Large intestine (tissue), 3 donors: ENCODE data around the gene NKIRAS2. TPM values are rescaled to one million over a fixed set of nuclear protein-coding genes. Genes with fewer than 3 reads are reported as not detected.

ENCODE experiments used
- DNase-seq, 2 donors: peaks; one replicate each; pipeline versions ENCODE4 v3.0.0 to v3.0.0-alpha.2; 2013
- H3K27ac ChIP-seq: one replicate; pipeline ENCODE4 v1.5.1; 2013; ENCODE audit warnings: low read length
- H3K27me3 ChIP-seq: 2 replicates; pipeline ENCODE4 v1.6.1; 2013; ENCODE audit warnings: low read length; ENCODE audit not compliant: control insufficient read depth, insufficient read depth
- H3K36me3 ChIP-seq: 2 replicates; pipeline ENCODE4 v1.6.1; 2013; ENCODE audit warnings: low read length; ENCODE audit not compliant: control insufficient read depth, insufficient read depth
- H3K4me1 ChIP-seq: one replicate; pipeline ENCODE4 v1.6.1; 2013; ENCODE audit warnings: low read length; ENCODE audit not compliant: control insufficient read depth, insufficient read depth
- H3K4me3 ChIP-seq: one replicate; pipeline ENCODE4 v1.5.1; 2013; ENCODE audit warnings: low read length
- H3K9me3 ChIP-seq: one replicate; pipeline ENCODE4 v1.6.1; 2013; ENCODE audit warnings: mild to moderate bottlenecking, low read depth, low read length, moderate library complexity; ENCODE audit not compliant: control insufficient read depth
- WGBS: methylation state at CpG from one replicate; pipeline ENCODE4 v1.1.5; 2013; ENCODE audit warnings: low lambda C conversion rate; ENCODE audit not compliant: insufficient coverage; 5-methylcytosine and 5-hydroxymethylcytosine counted together
- polyA plus RNA-seq: library from polyadenylated mRNA; unstranded; fragments of 120-200 nt; gene quantifications from one replicate; pipeline ENCODE4 v1.2.1, GENCODE V29; 2013

The NKIRAS2 gene
- polyA plus RNA-seq, 1 donor, result 42.8 TPM

DNA sequence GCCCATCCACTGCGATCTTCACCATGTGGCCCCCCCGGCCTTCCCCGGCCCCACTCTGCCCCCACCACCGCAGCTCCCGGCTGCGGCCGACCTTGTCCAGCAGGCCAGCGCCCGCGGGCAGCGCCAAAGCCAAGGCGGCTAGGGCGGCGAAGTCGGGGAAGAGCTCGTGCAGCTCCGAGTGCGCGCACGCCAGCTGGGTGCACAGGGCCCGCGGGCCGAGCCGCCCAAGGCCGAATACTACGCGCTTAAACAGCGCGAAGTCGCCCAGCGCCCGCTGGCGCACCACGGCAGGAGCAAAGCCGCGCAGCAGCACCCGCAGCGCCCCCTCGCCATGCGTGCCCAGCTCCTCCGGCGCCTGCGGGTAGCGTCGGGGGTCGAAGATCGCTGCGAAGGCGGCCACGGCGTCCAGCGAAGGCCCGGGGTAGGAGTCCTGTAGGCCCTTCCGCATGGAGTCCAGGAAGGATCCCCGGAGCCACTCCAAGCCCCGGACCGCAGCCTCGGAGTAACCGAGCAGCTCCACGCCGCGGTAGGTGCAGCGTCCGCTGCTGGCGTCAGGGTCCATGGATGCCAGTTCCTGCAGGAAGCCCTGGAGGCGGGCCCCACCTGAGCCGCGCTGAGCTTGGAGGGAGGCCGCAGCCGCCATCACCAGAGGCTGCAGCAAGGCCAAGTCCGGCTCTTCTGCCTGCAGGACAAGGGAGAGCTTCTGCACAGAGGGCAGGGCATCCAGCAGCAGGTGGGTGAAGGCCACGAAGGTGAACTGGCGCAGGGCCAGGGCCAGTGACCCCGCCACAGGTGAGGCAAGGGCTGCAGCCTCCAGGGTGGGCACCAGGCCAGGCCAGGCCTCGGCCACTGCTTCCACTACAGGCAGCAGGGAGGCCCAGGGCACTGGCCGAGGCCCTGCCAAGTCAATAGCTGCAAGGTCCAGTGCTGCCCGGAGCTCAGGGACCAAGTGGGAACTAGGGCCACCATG is 20.2 kb downstream of the NKIRAS2 start:
- Histone ChIP-seq H3K27me3 (peaks cover 10% of the 10 kb centered on the region), H3K36me3 (no peaks in the 10 kb centered on the region), H3K4me3 (no peak overlapping the region), H3K9me3 (no peaks in the 10 kb centered on the region), H3K27ac (no peak overlapping the region), H3K4me1 (no peaks in the 10 kb centered on the region)
- no CpG with 5 or more reads among the region's 77 CpGs for WGBS
- peak in 1 of 2 donors; percentile 29 for DNase-seq

DNA sequence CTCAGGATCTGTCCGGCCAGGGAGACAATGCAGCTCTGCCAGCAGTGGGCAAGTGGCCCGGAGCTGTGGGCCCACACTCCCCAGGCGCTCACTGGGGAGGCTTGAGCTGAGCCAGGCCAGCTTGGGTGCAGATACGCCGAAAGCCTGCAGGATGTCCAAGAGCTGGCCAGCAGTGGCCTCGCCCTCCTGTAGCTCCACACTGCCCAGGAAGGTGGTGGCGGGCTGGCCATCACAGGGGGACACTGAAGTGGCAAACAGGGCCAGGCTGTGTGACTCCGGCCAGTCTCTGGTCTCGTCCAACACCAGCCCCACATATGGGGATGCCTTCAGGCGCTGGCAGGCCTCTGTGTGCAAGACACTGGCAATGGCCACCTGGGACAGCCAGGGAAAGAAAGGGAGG is 20.9 kb downstream of the NKIRAS2 start:
- peaks cover 10% of the 10 kb centered on the region for H3K27me3 ChIP-seq
- no peak overlapping the region for H3K27ac ChIP-seq
- no peaks in the 10 kb centered on the region for H3K9me3 ChIP-seq
- no peak for DNase-seq
- H3K36me3 ChIP-seq, result no peaks in the 10 kb centered on the region
- WGBS, result no CpG with 5 or more reads among the region's 10 CpGs
- H3K4me3 ChIP-seq, result no peak overlapping the region
- no peaks in the 10 kb centered on the region for H3K4me1 ChIP-seq

DNA sequence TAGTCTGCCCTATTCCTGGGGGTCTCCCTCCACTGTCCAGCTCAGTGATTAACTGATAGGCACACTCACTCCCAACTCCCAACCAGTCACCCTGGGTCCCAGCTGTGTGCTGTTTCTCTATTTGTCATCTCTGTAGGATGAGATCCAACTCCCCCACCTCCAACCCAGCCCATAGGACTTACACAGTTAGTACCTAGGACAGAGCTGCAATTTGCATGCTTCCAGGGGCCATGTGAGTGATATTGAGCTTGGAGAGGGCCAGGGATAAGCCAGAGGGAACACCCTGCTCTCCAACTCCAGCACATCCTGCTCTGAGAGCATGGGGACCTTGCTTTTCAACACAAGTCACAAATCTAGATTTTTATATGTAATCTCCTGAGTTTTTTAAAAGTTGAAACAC is 21.7 kb downstream of the NKIRAS2 start:
- H3K27me3 ChIP-seq, result peaks cover 10% of the 10 kb centered on the region
- H3K4me1 ChIP-seq, result no peaks in the 10 kb centered on the region
- no peak overlapping the region for H3K4me3 ChIP-seq
- no peaks in the 10 kb centered on the region for H3K36me3 ChIP-seq
- H3K9me3 ChIP-seq, result no peaks in the 10 kb centered on the region
- H3K27ac ChIP-seq, result no peak overlapping the region
- DNase-seq, result no peak

DNA sequence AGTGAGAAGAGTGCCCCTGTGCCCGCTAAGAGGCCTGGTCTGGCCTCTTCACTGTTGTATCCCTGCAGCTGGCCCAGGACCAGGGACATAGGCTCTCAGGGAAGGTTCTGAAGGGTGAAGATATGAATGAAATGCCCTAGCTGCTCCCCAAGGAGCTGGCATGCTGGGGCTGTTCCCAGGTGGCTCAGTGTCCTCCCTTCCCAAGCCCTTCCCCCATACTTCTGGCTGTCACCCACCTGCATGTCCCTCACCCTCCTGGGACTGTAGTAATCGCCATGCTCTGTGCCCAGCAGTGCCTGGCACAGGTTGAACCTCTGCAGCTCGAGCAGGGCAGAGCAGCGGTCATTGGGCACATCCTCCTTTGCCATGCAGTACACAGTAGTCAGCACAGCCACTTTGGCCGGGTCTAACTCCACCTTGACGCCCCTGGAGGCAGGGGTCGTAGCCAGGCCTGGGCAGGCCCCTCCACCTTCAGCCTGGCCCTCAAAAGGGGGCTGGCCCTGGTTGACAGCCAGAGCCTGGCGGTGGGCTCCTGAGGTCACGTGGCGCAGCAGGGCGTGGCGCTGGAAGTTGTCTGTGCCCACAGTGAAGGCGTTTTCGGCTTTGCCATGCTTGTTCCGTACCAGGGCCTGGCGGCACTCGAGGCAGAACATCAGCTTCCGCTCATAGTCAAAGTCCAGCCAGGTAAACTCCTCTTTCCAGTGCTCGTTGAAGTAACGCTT is 22.9 kb downstream of the NKIRAS2 start:
- Histone ChIP-seq H3K27ac (no peak overlapping the region), H3K4me3 (no peak overlapping the region)
- WGBS, result 100% methylated on average over 1 of the region's 20 CpGs

DNA sequence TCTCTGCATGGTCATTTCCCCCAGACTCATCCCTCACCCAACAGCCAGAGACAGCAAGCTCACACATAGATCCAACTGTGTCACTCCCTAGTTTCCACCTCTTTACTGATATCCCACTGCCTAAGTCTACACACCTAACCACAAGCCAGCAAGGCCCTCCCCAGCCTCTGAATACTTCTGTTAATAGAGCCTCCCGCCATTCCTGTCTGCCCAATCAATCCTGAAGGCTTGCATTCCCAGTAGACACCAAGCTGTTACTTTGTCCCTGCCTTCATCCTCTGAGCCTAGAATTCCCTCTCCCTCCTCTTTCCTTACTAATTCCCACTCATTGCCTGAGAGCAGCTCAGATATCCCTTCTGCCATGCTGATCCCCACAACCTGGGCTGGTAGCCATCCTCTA is 25.8 kb downstream of the NKIRAS2 start:
- Histone ChIP-seq H3K27me3 (no peaks in the 10 kb centered on the region), H3K4me3 (no peak overlapping the region), H3K36me3 (no peaks in the 10 kb centered on the region), H3K27ac (no peak overlapping the region), H3K4me1 (peaks cover 4% of the 10 kb centered on the region), H3K9me3 (no peaks in the 10 kb centered on the region)
- DNase-seq, result no peak
- no CpG with 5 or more reads among the region's 1 CpG for WGBS

More for the DNA sequence above, 22.9 kb downstream of the NKIRAS2 start:
- Histone ChIP-seq H3K4me1 (no peaks in the 10 kb centered on the region), H3K36me3 (no peaks in the 10 kb centered on the region), H3K27me3 (peaks cover 10% of the 10 kb centered on the region), H3K9me3 (no peaks in the 10 kb centered on the region)
- DNase-seq, result no peak

DNA sequence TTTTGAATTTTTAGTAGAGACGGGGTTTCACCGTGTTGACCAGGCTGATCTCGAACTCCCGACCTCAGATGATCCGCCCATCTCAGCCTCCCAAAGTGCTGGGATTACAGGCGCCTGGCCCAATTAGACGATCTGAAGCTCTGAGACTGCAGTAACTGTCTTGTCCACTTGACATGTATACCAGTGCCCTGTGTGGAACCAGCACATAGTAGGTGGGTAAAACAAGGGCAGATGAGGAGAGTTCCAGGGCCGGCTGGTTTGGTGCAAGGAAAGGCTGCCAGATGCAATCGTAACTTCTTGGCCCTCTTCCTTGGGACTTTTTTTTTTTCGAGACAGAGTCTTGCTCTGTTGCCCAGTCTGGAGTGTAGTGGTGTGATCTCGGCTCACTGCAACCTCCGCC is 27.5 kb downstream of the NKIRAS2 start:
- WGBS, result no CpG with 5 or more reads among the region's 12 CpGs
- Histone ChIP-seq H3K27ac (no peak overlapping the region), H3K27me3 (peaks cover 5% of the 10 kb centered on the region)

DNA sequence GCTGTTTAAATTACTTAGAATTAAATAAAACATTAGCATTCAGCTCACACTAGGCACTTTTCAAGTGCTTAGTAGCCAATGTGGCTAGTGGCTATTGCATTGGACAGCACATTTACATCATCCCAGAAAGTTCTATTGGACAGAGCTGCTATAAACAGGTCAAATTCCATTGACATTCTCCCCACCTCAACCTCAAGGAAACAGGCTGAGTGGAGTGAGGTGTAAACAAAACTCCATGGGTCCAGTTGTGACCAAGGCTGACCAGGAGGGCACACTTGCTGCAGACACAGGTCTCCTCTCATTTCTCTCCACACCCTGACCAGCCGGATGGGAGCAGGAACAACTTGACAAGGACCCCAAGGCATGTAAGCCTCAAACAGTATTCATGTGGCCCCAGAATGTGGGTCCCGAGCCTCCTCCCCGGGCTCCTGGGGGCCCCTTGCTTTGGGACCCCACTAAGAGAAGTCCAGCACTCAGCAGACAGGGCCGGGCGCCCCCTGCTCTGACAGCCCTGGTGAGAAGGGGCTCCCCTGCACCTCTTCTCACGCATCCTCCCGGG is 30.0 kb downstream of the NKIRAS2 start:
- Histone ChIP-seq H3K27me3 (peaks cover 23% of the 10 kb centered on the region), H3K27ac (no peak overlapping the region)
- peak in 1 of 2 donors; percentile 35 for DNase-seq

More for the DNA sequence above, 27.5 kb downstream of the NKIRAS2 start:
- Histone ChIP-seq H3K36me3 (no peaks in the 10 kb centered on the region), H3K4me3 (no peak overlapping the region), H3K9me3 (no peaks in the 10 kb centered on the region), H3K4me1 (peaks cover 4% of the 10 kb centered on the region)
- no peak for DNase-seq

DNA sequence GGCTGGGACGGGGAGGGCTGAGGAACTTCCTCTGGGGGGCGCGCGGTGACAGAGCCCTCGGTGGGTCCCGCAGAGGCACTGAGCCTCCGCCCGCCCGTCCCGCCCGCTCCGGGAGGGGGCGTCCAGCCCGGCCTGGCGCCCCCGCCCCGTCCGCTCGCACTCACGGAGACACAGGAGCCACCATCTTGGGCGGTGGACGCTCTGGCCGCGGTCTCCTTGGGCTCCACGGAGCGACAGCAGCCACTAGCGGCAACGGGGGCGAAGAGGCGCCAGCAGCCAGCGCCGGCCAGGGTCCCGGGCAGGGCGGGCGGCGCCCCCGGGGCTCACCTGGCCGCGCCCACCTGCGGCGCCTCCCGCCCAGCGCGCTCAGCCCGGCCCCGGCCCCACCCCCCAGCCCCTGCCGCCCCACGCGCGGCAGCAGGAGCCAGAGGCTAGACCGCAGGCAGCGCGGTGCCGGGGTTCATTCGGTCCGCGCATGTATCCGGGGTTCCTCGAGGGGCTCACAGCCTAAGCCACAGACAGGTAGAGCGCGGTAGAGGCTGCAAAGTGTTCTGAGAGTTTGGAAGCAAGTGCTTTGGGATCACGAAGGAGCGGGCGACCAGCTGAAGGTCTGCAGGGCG is 30.6 kb downstream of the NKIRAS2 start, which contains the start of gene C17orf113:
TSS of gene C17orf113 (minus strand) at position 209 of the 620 bp plus-strand sequence. CDS start 7,225 bp downstream, outside the sequence.
- peaks cover 29% of the 10 kb centered on the region for H3K27me3 ChIP-seq
- no peaks in the 10 kb centered on the region for H3K9me3 ChIP-seq
- H3K4me3 ChIP-seq, result peak within 1 kb of the TSS; percentile 71
- DNase-seq, result peak; percentile 48 to 74
- H3K27ac ChIP-seq, result no peak within 1 kb of the TSS
- peaks cover 4% of the 10 kb centered on the region for H3K4me1 ChIP-seq
- no peaks in the 10 kb centered on the region for H3K36me3 ChIP-seq
- no CpG with 5 or more reads among the region's 65 CpGs for WGBS

More for the DNA sequence above, 30.0 kb downstream of the NKIRAS2 start:
- WGBS, result no CpG with 5 or more reads among the region's 7 CpGs
- Histone ChIP-seq H3K4me3 (peak overlapping the region; percentile 71), H3K9me3 (no peaks in the 10 kb centered on the region), H3K36me3 (no peaks in the 10 kb centered on the region), H3K4me1 (peaks cover 4% of the 10 kb centered on the region)

DNA sequence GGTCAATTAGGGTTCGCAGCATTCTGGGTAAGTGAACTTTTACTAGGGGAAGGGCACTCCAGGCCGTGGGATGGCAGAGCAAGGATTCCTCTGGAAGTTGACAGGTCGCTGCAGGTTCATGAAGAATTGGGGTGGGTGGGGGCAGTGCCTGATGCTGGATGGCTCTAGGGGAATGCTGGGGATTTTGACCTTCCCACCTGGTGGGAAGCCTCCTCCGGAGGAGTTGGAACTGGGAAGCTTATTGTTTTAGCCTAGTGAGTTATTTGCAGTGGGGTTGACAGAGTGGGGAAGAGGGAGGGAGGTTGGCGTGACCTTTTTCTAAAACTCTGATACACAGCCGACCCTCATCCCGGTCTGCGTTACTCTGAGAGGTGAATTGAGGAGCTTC is 31.1 kb downstream of the NKIRAS2 start:
- Histone ChIP-seq H3K36me3 (no peaks in the 10 kb centered on the region), H3K27me3 (peaks cover 34% of the 10 kb centered on the region), H3K9me3 (no peaks in the 10 kb centered on the region), H3K27ac (no peak overlapping the region), H3K4me3 (peak overlapping the region; percentile 34), H3K4me1 (peaks cover 4% of the 10 kb centered on the region)
- no peak for DNase-seq
- WGBS, result no CpG with 5 or more reads among the region's 8 CpGs

DNA sequence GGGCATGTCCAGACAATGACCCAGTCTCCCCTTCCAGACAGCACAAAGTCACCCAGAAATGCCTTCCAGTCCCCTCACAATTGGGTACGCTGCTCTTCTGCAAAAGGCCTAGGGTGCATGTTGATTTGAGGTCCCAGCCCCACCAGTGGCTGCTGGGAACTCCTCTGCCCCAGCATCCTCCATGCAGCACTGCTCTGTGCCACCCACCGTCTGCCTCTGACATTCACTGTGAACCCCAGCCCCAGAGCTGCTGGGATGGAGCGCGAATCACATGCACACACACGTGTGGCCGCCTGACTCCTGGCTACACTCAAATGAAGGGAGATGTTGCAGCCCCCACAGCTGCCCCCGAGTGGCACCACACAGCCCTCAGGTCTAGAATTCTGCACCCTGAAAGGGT is 31.8 kb downstream of the NKIRAS2 start:
- no CpG with 5 or more reads among the region's 7 CpGs for WGBS
- Histone ChIP-seq H3K9me3 (no peaks in the 10 kb centered on the region), H3K27me3 (peaks cover 36% of the 10 kb centered on the region), H3K27ac (no peak overlapping the region), H3K4me1 (peaks cover 4% of the 10 kb centered on the region), H3K36me3 (no peaks in the 10 kb centered on the region), H3K4me3 (no peak overlapping the region)
- DNase-seq, result no peak
